Heart left ventricle (tissue), 16 donors: Measurements from ENCODE around the gene IVNS1ABP. TPM values are rescaled to one million over a fixed set of nuclear protein-coding genes. Genes with fewer than 3 reads are reported as not detected.
A peak's percentile ranks its signal among the peaks of the same experiment; 100 is the strongest.

ENCODE experiments used
- ATAC-seq, 4 donors: fragments of 200-7000 bp; cut with Tn5 transposase; one replicate each; pipeline ENCODE4 v1.9.1; 2020 to 2022; ENCODE audit warnings: moderate library complexity in 4 of 4, mild to moderate bottlenecking in 3 of 4, moderate number of reproducible peaks in 1 of 4
- DNase-seq, 5 donors: peaks; one replicate each; pipeline ENCODE4 v3.0.0-alpha.2; 2020
- H3K27ac ChIP-seq, 12 donors: fragments of 200-600 bp; sonication (generic) in 4 of 12; one replicate each; pipeline versions ENCODE4 v1.5.0 to v1.8.0; 2016 to 2022; ENCODE audit warnings: mild to moderate bottlenecking in 2 of 12
- H3K27me3 ChIP-seq, 9 donors: fragments of 200-600 bp; sonication (generic) in 2 of 9; one replicate each; pipeline versions ENCODE4 v1.5.1 to v1.8.0; 2016 to 2022; ENCODE audit warnings: mild to moderate bottlenecking in 3 of 9
- H3K36me3 ChIP-seq, 9 donors: fragments of 200-600 bp; sonication (generic) in 2 of 9; one replicate each; pipeline versions ENCODE4 v1.5.0 to v1.8.0; 2018 to 2022; ENCODE audit warnings: mild to moderate bottlenecking in 2 of 9
- H3K4me1 ChIP-seq, 12 donors: fragments of 200-600 bp; sonication (generic) in 4 of 12; one replicate each; pipeline versions ENCODE4 v1.5.0 to v1.8.0; 2016 to 2022; ENCODE audit warnings: mild to moderate bottlenecking in 3 of 12
- H3K4me3 ChIP-seq, 12 donors: fragments of 200-600 bp; sonication (generic) in 4 of 12; one replicate each; pipeline versions ENCODE4 v1.5.0 to v1.8.0; 2017 to 2022; ENCODE audit warnings: mild to moderate bottlenecking in 9 of 12, moderate library complexity in 4 of 12
- H3K9me3 ChIP-seq, 12 donors: fragments of 200-600 bp; sonication (generic) in 4 of 12; one replicate each; pipeline versions ENCODE4 v1.5.0 to v1.8.0; 2016 to 2022; ENCODE audit warnings: mild to moderate bottlenecking in 1 of 12
- POLR2A ChIP-seq, 2 donors: fragments of 450-650 bp; IDR thresholded peaks; one replicate each; pipeline ENCODE4 v1.6.1; 2017; ENCODE audit warnings: antibody characterized with exemption in 2 of 2, mild to moderate bottlenecking in 2 of 2, moderate library complexity in 2 of 2
- whole genome bisulfite sequencing, 4 donors: extraction: QIAGEN DNeasy Blood & Tissue Kit in 2 of 4; methylation state at CpG; one replicate each; pipeline versions ENCODE4 v1.1.5 to v1.1.7; 2013 to 2018; 5-methylcytosine and 5-hydroxymethylcytosine counted together
- intact Hi-C, 10 donors: fragments of 100-400 bp; cut with DNase I; formaldehyde crosslinking; loops; one replicate each; pipeline versions ENCODE4 v1.11.1 to v1.14.2; 2022
- polyA plus RNA-seq, 2 donors: library from polyadenylated mRNA; stranded (reverse); fragments of 200-250 nt; gene quantifications; one replicate each; pipeline ENCODE4 v1.2.3, GENCODE V29; 2013
- total RNA-seq, 9 donors: library from RNA; depleted of rRNA in 2 of 9; stranded (reverse); fragments of >200 nt in 2 of 9; fragmentation: NEBNext Ultra II Directional in 3 of 9; extraction: Animal tissue kit (Norgen Biotek cat#: 25700) in 3 of 9; gene quantifications; one replicate each; pipeline versions ENCODE4 v1.1.0 to v1.2.4, GENCODE V29; 2016 to 2023
- TF ChIP-seq, protein P1 (sequence below), 12 donors: fragments of 200-600 bp; sonication (generic) in 4 of 12; IDR thresholded peaks; one replicate each; pipeline versions ENCODE4 v1.5.0 to v1.8.0; 2018 to 2022; ENCODE audit warnings: antibody characterized with exemption in 12 of 12, mild to moderate bottlenecking in 5 of 12
- donor health status: ischemic (EF 13 %, LVEDD 7.1; RV severe dilation, severe dysfunction).
- donor health status: healthy with polysubstance abuse.
- donor health status: DM: no; HTN: yes; CAD: no.
- donor health status: DM: no; HTN: no; CAD: no.
- donor health status: ischemic (EF 25% LVEDD 6.9; RV normal size, moderate dysfunction).
- donor health status: ischemic (EF 25% LVEDD 5.7; RV mildly dilated, moderate dysfunction).
- donor health status: healthy.
- donor health status: DM: yes; HTN: yes; CAD: no.
- donor health status: ischemic (EF 35%, LVEDD 5.7; RV mildly dilated, moderate dysfunction).
- donor health status: nonischemic (EF 11% LVEDD 7.7; RV severe dilation, severe dysfunction).
- donor health status: DM: yes; HTN: yes; CAD: no.
- donor health status: PGD.
- donor health status: ischemic (EF 29% LVEDD 5.4; RV normal size, mild dysfunction).
- donor health status: nonischemic (EF 23%, LVEDD 6.1; RV moderate dilation, normal function).

Gene IVNS1ABP
- total and polyA plus RNA-seq, 11 donors, result 24.7 to 95.2 (median 58.0) TPM

DNA sequence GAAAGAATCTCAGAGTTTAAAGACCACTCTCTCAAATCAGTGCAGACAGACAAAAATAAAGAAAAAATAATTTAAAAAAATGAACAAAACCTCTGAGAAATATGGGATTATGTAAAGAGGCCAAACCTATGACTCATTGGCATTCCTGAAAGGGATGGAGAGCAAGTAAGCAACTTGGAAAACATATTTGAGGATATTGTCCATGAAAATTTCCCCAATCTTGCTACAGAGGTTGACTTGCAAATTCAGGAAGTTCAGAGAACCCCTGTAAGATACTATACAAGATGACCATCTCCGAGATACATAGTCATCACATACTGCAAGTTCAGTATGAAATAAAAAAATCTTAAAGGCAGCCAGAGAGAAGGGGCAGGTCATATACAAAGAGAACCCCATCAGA lies 43.7 kb upstream of the IVNS1ABP start:
- peaks cover 0 to 25% (median 0%) of the 10 kb centered on the region in 12 donors for H3K9me3 ChIP-seq
- no peaks in the 10 kb centered on the region for H3K27me3 ChIP-seq
- no peak overlapping the region for H3K27ac ChIP-seq
- H3K4me3 ChIP-seq, result no peak overlapping the region
- 94 to 96% (median 96%) methylated on average over 1 of the region's 1 CpG for WGBS, 4 donors
- intact Hi-C loops, result no loop called here
- no peak for DNase-seq
- no peak for ATAC-seq
- H3K4me1 ChIP-seq, result no peaks in the 10 kb centered on the region
- TF ChIP-seq, protein P1, sequence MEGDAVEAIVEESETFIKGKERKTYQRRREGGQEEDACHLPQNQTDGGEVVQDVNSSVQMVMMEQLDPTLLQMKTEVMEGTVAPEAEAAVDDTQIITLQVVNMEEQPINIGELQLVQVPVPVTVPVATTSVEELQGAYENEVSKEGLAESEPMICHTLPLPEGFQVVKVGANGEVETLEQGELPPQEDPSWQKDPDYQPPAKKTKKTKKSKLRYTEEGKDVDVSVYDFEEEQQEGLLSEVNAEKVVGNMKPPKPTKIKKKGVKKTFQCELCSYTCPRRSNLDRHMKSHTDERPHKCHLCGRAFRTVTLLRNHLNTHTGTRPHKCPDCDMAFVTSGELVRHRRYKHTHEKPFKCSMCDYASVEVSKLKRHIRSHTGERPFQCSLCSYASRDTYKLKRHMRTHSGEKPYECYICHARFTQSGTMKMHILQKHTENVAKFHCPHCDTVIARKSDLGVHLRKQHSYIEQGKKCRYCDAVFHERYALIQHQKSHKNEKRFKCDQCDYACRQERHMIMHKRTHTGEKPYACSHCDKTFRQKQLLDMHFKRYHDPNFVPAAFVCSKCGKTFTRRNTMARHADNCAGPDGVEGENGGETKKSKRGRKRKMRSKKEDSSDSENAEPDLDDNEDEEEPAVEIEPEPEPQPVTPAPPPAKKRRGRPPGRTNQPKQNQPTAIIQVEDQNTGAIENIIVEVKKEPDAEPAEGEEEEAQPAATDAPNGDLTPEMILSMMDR (IDR thresholded peaks at IDR 0.05), result no peak
- no peak for TF ChIP-seq POLR2A (IDR thresholded peaks at IDR 0.05)
- H3K36me3 ChIP-seq, result no peaks in the 10 kb centered on the region

DNA sequence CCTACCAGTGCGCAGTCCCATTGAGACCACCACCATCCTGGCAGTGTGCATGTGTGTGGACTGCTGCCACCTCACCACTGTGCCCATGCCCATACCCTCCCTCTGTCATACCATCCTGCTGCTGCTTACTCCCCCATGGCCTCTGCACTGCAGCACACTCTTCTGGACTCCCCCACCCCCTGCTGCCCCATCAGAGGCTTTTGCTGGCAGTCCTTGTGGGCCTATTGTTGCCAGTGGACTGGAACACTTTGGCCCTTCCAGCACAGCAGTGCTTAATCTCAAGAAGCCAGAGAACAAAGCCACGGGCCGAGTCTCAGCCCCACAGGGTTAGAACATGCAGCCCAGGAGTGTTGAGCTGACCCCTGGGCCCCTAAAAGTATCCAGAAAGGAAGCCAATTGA lies 41.9 kb upstream of the IVNS1ABP start:
- 73 to 95% (median 76%) methylated on average over 3 of the region's 3 CpGs for WGBS, 4 donors

DNA sequence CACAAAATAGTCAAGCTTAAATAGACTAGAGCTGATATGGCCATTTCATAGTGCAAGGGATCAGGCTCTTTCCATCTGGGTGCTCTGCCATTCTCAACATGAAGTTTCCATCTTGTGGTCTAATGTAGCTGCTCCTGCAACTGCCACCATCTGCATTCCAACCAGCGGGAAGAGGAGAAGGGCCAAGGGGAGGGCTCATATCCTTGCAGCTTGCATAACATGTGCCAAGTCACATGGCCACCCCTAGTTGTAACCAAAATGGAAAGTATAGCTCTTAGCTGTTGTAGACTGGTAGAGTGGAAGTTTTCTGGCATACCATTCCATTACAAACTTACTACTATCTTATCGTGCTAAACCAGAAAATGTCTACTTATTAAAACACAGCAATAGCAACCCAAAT lies 38.9 kb upstream of the IVNS1ABP start:
- no peak for TF ChIP-seq POLR2A (IDR thresholded peaks at IDR 0.05)
- TF ChIP-seq, protein P1 (IDR thresholded peaks at IDR 0.05), result no peak
- DNase-seq (no peak), ATAC-seq (no peak)
- Histone ChIP-seq H3K4me3 (no peak overlapping the region), H3K27ac (no peak overlapping the region), H3K27me3 (no peaks in the 10 kb centered on the region), H3K9me3 (peaks cover 0 to 4% (median 0%) of the 10 kb centered on the region in 12 donors), H3K4me1 (no peaks in the 10 kb centered on the region), H3K36me3 (no peaks in the 10 kb centered on the region)
- 83 to 93% (median 85%) methylated on average over 2 of the region's 2 CpGs for WGBS, 4 donors
- intact Hi-C loops, result no loop called here

More for the DNA sequence above, 41.9 kb upstream of the IVNS1ABP start:
- intact Hi-C loops, result no loop called here
- no peaks in the 10 kb centered on the region for H3K36me3 ChIP-seq
- no peak overlapping the region for H3K4me3 ChIP-seq
- no peaks in the 10 kb centered on the region for H3K4me1 ChIP-seq
- DNase-seq, result peak in 1 of 5 donors; percentile 42
- H3K9me3 ChIP-seq, result peaks cover 0 to 25% (median 0%) of the 10 kb centered on the region in 12 donors
- no peak overlapping the region for H3K27ac ChIP-seq
- peak in 1 of 4 donors; percentile 55 for ATAC-seq
- TF ChIP-seq, protein P1 (IDR thresholded peaks at IDR 0.05), result no peak
- no peak for TF ChIP-seq POLR2A (IDR thresholded peaks at IDR 0.05)
- H3K27me3 ChIP-seq, result no peaks in the 10 kb centered on the region

DNA sequence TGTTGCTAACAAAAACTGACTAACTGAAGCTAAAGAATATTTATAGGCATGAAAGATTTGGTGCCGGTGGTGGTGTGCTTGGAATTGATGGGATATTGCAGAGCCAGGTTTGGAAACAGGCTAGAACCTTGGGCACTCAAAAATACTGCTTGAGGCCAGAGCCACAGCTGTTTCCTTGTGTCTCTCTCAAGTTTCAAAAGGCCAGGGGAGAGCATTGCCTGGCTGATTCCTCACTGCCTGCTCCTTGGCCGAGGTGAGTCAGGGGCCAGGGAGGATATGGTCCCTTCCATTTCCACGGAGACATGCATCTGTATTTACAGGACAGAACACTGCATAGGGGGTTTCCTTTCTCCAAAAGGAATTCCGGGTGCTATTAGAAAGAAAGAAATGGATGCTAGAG lies 36.1 kb upstream of the IVNS1ABP start:
- Histone ChIP-seq H3K4me3 (no peak overlapping the region), H3K9me3 (no peaks in the 10 kb centered on the region), H3K36me3 (no peaks in the 10 kb centered on the region), H3K27me3 (no peaks in the 10 kb centered on the region), H3K27ac (no peak overlapping the region), H3K4me1 (no peaks in the 10 kb centered on the region)
- intact Hi-C loops, result no loop called here
- ATAC-seq (no peak), DNase-seq (no peak)
- WGBS, 4 donors, result 60 to 69% (median 66%) methylated on average over 4 of the region's 4 CpGs
- no peak for TF ChIP-seq POLR2A (IDR thresholded peaks at IDR 0.05)
- TF ChIP-seq, protein P1 (IDR thresholded peaks at IDR 0.05), result no peak
